ENCODE data around the gene DRC7. TPM values are rescaled to one million over a fixed set of nuclear protein-coding genes. Genes with fewer than 3 reads are reported as not detected.

DRC7 gene
- total RNA-seq, 1 donor from 2014 or later, result 0.04 TPM

GRCh38 chr16:57692636-57693035 is 2.0 kb upstream of the DRC7 start:
- DNase-seq (ENCODE audit: low read depth), result no peak
- H3K36me3 ChIP-seq (ENCODE audit: control insufficient read depth, insufficient read depth, low read length), result no peaks in the 10 kb centered on the region
- H3K27me3 ChIP-seq (ENCODE audit: control insufficient read depth, insufficient read depth, low read length), result peaks cover 11% of the 10 kb centered on the region
- H3K4me3 ChIP-seq (ENCODE audit: low read depth, low read length), result no peak overlapping the region
- no peak for TF ChIP-seq CTCF (IDR thresholded peaks at IDR 0.05; ENCODE audit: insufficient read depth, low read length, poor library complexity, severe bottlenecking)

GRCh38 chr16:57693550-57693949 is 1.1 kb upstream of the DRC7 start:
- DNase-seq (ENCODE audit: low read depth), result no peak
- TF ChIP-seq CTCF (IDR thresholded peaks at IDR 0.05; ENCODE audit: insufficient read depth, low read length, poor library complexity, severe bottlenecking), result no peak
- Histone ChIP-seq H3K27me3 (ENCODE audit: control insufficient read depth, insufficient read depth, low read length) (peaks cover 7% of the 10 kb centered on the region), H3K4me3 (ENCODE audit: low read depth, low read length) (no peak overlapping the region), H3K36me3 (ENCODE audit: control insufficient read depth, insufficient read depth, low read length) (no peaks in the 10 kb centered on the region)

GRCh38 chr16:57694231-57694724 is 328 bp upstream of the DRC7 start:
- no peak for TF ChIP-seq CTCF (IDR thresholded peaks at IDR 0.05; ENCODE audit: insufficient read depth, low read length, poor library complexity, severe bottlenecking)
- no peak overlapping the region for H3K4me3 ChIP-seq (ENCODE audit: low read depth, low read length)
- H3K27me3 ChIP-seq (ENCODE audit: control insufficient read depth, insufficient read depth, low read length), result peaks cover 4% of the 10 kb centered on the region
- no peaks in the 10 kb centered on the region for H3K36me3 ChIP-seq (ENCODE audit: control insufficient read depth, insufficient read depth, low read length)
- no peak for DNase-seq (ENCODE audit: low read depth)

- TF ChIP-seq CTCF (IDR thresholded peaks at IDR 0.05; ENCODE audit: insufficient read depth, low read length, poor library complexity, severe bottlenecking), result no peak
- Histone ChIP-seq H3K4me3 (ENCODE audit: low read depth, low read length) (no peak overlapping the region), H3K36me3 (ENCODE audit: control insufficient read depth, insufficient read depth, low read length) (no peaks in the 10 kb centered on the region), H3K27me3 (ENCODE audit: control insufficient read depth, insufficient read depth, low read length) (peaks cover 2% of the 10 kb centered on the region)
- DNase-seq (ENCODE audit: low read depth), result no peak
These were observed 1.1 kb downstream of the DRC7 start for GRCh38 chr16:57695680-57696069.

GRCh38 chr16:57696240-57696639 is 1.6 kb downstream of the DRC7 start:
- Histone ChIP-seq H3K36me3 (ENCODE audit: control insufficient read depth, insufficient read depth, low read length) (no peaks in the 10 kb centered on the region), H3K4me3 (ENCODE audit: low read depth, low read length) (no peak overlapping the region), H3K27me3 (ENCODE audit: control insufficient read depth, insufficient read depth, low read length) (peaks cover 2% of the 10 kb centered on the region)
- no peak for TF ChIP-seq CTCF (IDR thresholded peaks at IDR 0.05; ENCODE audit: insufficient read depth, low read length, poor library complexity, severe bottlenecking)
- no peak for DNase-seq (ENCODE audit: low read depth)

- H3K4me3 ChIP-seq (ENCODE audit: low read depth, low read length), result no peak overlapping the region
- no peak for DNase-seq (ENCODE audit: low read depth)
- H3K36me3 ChIP-seq (ENCODE audit: control insufficient read depth, insufficient read depth, low read length), result no peaks in the 10 kb centered on the region
- H3K27me3 ChIP-seq (ENCODE audit: control insufficient read depth, insufficient read depth, low read length), result peaks cover 7% of the 10 kb centered on the region
- no peak for TF ChIP-seq CTCF (IDR thresholded peaks at IDR 0.05; ENCODE audit: insufficient read depth, low read length, poor library complexity, severe bottlenecking)
These were observed 3.4 kb downstream of the DRC7 start for GRCh38 chr16:57697896-57698537.

Measured in kidney epithelial cell (primary cell).